PC-9 (cell line): ENCODE measurements around the gene SNRPD2.

Source experiments
- CTCF ChIP-seq: fragments of 200-600 bp; sonication (generic); conservative IDR thresholded peaks from 2 replicates; pipeline ENCODE4 v1.6.1; 2017; ENCODE audit warnings: mixed run types, antibody characterized with exemption, mild to moderate bottlenecking, moderate library complexity
- EZH2 ChIP-seq: fragments of 200-600 bp; sonication (generic); IDR thresholded peaks from 2 replicates; pipeline ENCODE4 v1.8.0; 2017; ENCODE audit warnings: antibody characterized with exemption, low read depth

GRCh38 chr19:45657520-45658167, 34.1 kb downstream of the SNRPD2 start:
- TF ChIP-seq CTCF: no peak
- TF ChIP-seq EZH2: no peak
